ACC112 (cell line): ENCODE results near the gene NSD2.
A peak's percentile ranks its signal among the peaks of the same experiment; 100 is the strongest.

Experiments used
- H2AFZ ChIP-seq: fragments of 200-600 bp; sonication (generic); one replicate; pipeline ENCODE4 v1.6.0; 2017; ENCODE audit warnings: antibody characterized with exemption, low read length; ENCODE audit not compliant: unreplicated experiment
- H3K27ac ChIP-seq: fragments of 200-600 bp; sonication (generic); 2 replicates; pipeline ENCODE4 v1.5.1; 2014; ENCODE audit warnings: low read depth, mild to moderate bottlenecking, antibody characterized with exemption, low read length, moderate library complexity
- H3K27me3 ChIP-seq: fragments of 200-600 bp; sonication (generic); 2 replicates; pipeline ENCODE4 v1.6.1; 2014; ENCODE audit warnings: mild to moderate bottlenecking, antibody characterized with exemption, low read length, moderate library complexity, mixed read lengths; ENCODE audit not compliant: insufficient read depth
- H3K36me3 ChIP-seq: fragments of 200-600 bp; sonication (generic); 2 replicates; pipeline ENCODE4 v1.6.1; 2016; ENCODE audit warnings: mild to moderate bottlenecking, antibody characterized with exemption, low read length, moderate library complexity, mixed read lengths; ENCODE audit not compliant: insufficient read depth
- H3K4me1 ChIP-seq: fragments of 200-600 bp; sonication (generic); one replicate; pipeline ENCODE4 v1.6.1; 2016; ENCODE audit warnings: low read length, mixed read lengths; ENCODE audit not compliant: insufficient read depth, unreplicated experiment, control insufficient read depth
- H3K4me3 ChIP-seq: fragments of 200-600 bp; sonication (generic); 2 replicates; pipeline ENCODE4 v1.5.1; 2014; ENCODE audit warnings: mild to moderate bottlenecking, low read depth, low read length
- H3K79me2 ChIP-seq: fragments of 200-600 bp; sonication (generic); one replicate; pipeline ENCODE4 v1.6.0; 2016; ENCODE audit warnings: low read length; ENCODE audit not compliant: control insufficient read depth, unreplicated experiment, insufficient read depth

NSD2 gene

DNA sequence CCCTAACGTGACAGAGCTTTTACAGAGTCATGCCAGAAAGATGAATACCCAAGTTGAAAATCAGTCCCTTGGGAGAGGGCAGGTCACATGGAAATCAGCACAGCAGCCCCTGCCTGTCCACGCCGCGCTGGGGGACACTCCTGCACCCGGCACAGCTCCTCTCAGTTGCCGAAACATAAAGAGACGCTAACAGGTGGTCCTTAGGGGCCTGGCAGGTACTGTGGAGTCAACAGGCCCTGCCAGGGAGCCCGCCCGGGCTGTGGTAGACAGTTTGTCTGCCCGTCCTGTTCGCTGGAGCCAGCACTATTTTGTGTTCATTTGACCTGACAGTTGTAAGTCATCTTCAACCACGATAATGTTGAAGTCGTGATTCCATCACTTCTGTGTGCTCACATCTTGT lies 107.0 kb downstream of the NSD2 start:
- no peak overlapping the region for H2AFZ ChIP-seq
- H3K4me3 ChIP-seq, result no peak overlapping the region
- no peaks in the 10 kb centered on the region for H3K27me3 ChIP-seq
- H3K4me1 ChIP-seq, result peaks cover 8% of the 10 kb centered on the region
- no peaks in the 10 kb centered on the region for H3K79me2 ChIP-seq
- H3K27ac ChIP-seq, result no peak overlapping the region
- H3K36me3 ChIP-seq, result peaks cover 25% of the 10 kb centered on the region

- Histone ChIP-seq H3K27me3 (no peaks in the 10 kb centered on the region), H3K4me1 (peaks cover 8% of the 10 kb centered on the region), H3K79me2 (no peaks in the 10 kb centered on the region), H2AFZ (no peak overlapping the region), H3K36me3 (peaks cover 28% of the 10 kb centered on the region), H3K4me3 (no peak overlapping the region), H3K27ac (no peak overlapping the region)
Observed at GRCh38 chr4:1978741-1979476, 107.7 kb downstream of the NSD2 start.

DNA sequence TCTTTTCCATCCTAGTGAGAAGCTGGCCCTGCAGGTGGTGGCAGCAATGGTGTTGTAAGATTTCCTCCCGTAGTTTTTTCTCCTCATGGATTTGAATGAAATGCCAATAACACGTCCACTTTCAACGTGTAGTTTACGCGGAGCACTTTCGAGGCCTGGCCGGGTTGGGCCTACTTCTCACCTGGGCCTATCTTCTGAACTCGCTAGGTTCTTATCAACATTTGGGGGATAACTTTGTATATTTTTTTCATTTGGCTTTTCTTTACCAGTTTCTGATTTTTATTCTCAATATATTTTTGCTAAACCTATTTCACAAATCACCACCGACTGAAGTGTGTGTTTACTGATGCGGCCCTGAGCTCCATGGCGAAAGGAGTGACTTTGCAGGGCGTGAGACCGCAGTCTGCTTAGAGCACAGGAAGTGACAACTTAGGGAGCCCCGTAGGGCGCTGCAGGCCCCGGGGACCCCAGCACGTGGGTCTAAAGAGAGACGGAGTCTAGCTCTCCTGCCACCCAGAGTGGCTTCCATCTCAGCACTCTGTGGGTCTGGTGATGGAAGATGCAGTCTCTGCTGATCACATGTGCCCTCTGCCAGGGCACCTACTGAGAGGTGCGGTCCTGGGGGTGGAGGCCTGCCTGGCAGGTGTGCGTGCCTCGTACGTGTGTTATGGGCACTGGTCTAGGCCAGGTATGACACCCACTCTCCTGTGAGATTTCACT lies 108.4 kb downstream of the NSD2 start:
- Histone ChIP-seq H3K27me3 (no peaks in the 10 kb centered on the region), H3K4me3 (no peak overlapping the region), H3K27ac (no peak overlapping the region), H2AFZ (no peak overlapping the region), H3K4me1 (peaks cover 8% of the 10 kb centered on the region), H3K36me3 (peaks cover 28% of the 10 kb centered on the region), H3K79me2 (no peaks in the 10 kb centered on the region)

- Histone ChIP-seq H3K4me3 (no peak overlapping the region), H3K36me3 (peaks cover 28% of the 10 kb centered on the region), H3K4me1 (peaks cover 8% of the 10 kb centered on the region), H2AFZ (no peak overlapping the region), H3K27me3 (no peaks in the 10 kb centered on the region), H3K27ac (no peak overlapping the region), H3K79me2 (no peaks in the 10 kb centered on the region)
Observed at GRCh38 chr4:1980561-1981041, 109.4 kb downstream of the NSD2 start.

DNA sequence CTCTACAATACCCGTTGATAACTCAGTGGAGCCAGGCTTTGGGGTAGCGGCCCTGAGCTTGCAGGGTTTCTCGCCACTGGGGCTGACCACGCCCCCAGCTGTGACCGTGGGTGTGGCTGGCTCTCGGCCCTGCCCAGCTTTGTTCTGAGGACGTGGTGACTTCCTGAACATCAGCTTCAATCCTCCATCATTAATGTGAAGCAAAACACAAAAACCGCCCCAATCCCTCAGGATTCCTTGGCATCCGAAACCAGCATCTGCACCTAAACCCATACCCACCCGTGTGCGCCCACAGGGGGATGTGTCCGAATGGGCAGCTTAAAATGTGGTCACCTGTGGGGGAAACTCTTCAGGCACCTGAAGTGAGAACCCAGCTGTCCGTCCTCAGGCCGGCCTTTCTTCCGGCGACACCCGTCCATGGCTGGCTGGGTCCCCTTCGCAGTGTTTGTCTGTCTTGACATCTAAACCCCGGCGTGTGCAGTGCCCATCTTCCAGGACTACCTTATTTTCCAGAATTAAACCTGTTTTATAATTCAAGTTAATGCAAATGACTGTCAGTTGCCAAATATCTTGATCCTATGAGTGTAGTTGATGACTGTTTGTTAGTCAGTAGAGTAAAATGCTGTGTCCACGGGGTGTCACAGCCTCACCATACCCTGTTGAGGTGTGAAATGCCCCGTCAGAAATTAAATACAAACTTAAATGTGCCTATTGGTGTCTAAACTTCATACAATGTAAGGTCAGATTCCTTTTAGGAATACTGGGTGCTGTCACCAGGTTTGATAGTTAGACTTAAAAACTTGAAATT lies 110.3 kb downstream of the NSD2 start:
- Histone ChIP-seq H3K27ac (peak overlapping the region; percentile 35; the same call in 1 of the 2 replicates), H3K36me3 (peaks cover 24% of the 10 kb centered on the region), H2AFZ (no peak overlapping the region)

GRCh38 chr4:1982124-1983052 lies 111.2 kb downstream of the NSD2 start:
- H3K27me3 ChIP-seq, result no peaks in the 10 kb centered on the region
- no peak overlapping the region for H3K4me3 ChIP-seq
- H2AFZ ChIP-seq, result no peak overlapping the region
- H3K79me2 ChIP-seq, result no peaks in the 10 kb centered on the region
- peak overlapping the region; percentile 35; the same call in 1 of the 2 replicates for H3K27ac ChIP-seq
- peaks cover 8% of the 10 kb centered on the region for H3K4me1 ChIP-seq
- peaks cover 20% of the 10 kb centered on the region for H3K36me3 ChIP-seq

More for the DNA sequence above, 110.3 kb downstream of the NSD2 start:
- no peak overlapping the region for H3K4me3 ChIP-seq
- peaks cover 8% of the 10 kb centered on the region for H3K4me1 ChIP-seq
- H3K27me3 ChIP-seq, result no peaks in the 10 kb centered on the region
- no peaks in the 10 kb centered on the region for H3K79me2 ChIP-seq

- no peaks in the 10 kb centered on the region for H3K79me2 ChIP-seq
- H3K4me1 ChIP-seq, result peaks cover 8% of the 10 kb centered on the region
- H3K27me3 ChIP-seq, result no peaks in the 10 kb centered on the region
- H3K36me3 ChIP-seq, result peaks cover 20% of the 10 kb centered on the region
- H3K27ac ChIP-seq, result no peak overlapping the region
- H3K4me3 ChIP-seq, result no peak overlapping the region
- H2AFZ ChIP-seq, result no peak overlapping the region
Observed at GRCh38 chr4:1983053-1983845, 112.1 kb downstream of the NSD2 start.

DNA sequence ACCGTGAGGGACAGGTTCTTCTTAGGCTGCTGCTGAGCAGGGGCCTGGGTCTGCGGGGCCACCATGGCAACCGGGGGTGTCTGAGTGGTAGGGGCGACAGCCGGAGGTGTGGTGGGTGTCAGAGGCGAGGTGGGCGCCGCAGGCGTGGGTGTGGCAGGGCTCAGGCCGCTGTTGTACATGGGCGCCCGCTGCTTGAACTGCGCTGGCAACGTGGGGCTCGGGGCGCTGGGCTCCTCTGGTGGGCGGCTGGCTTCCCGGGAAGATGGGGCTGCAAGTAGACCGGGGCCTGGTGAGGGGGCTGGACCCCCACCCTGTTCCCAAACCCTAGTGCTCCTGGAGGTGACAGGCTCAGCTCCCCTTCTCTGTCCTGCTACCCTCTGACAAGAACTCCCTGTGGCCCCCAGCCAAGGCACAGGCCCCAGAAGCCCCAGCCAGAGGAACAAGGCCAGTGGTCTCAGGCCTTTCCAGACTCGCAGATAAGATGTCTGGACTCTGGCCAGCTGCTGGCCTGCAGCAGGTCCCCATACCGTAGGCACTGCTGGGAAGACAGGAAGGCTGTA lies 112.7 kb downstream of the NSD2 start:
- H3K79me2 ChIP-seq, result no peaks in the 10 kb centered on the region
- peaks cover 8% of the 10 kb centered on the region for H3K4me1 ChIP-seq
- H3K27ac ChIP-seq, result no peak overlapping the region
- no peak overlapping the region for H2AFZ ChIP-seq
- no peak overlapping the region for H3K4me3 ChIP-seq
- H3K27me3 ChIP-seq, result no peaks in the 10 kb centered on the region
- H3K36me3 ChIP-seq, result peaks cover 15% of the 10 kb centered on the region

DNA sequence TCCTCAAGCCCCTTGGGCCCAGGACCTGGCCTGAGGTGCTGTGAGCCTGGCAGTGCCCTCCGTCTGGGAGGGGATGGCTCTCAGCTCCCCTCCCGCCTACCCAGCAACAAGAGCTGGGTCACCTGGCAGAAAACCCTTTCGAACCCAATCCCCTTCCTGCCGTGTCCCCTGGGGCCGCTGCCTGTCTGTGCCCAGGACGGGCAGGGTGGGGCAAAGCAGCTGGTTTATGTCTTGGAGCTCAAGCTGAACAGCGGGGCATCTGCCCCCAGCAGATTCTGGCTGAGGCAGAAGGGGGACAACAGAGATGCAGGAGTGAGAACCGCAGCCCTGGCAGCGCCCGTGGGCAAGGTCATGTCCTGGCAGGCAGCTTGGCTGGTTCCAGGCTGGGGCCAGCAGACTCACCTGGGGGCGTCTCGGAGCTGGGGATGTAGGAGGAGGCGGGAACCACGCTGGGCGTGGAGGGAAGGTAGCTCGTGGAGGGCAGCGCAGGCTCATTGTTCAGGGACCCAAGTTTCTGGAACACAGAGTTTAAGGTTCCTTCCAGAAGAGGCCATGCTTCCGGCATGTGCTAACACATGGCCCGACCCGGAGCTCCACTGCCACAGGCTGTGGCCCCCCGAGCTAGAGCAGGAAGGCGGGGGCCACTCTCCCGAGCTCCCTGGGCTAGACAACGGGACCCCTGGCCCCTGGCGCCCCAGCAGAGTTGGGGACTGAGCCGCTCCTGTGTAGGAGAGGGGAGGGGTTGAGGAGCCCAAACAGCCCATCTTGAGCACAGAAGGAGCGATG lies 113.4 kb downstream of the NSD2 start:
- H3K36me3 ChIP-seq, result peaks cover 15% of the 10 kb centered on the region

More for the DNA sequence above, 113.4 kb downstream of the NSD2 start:
- Histone ChIP-seq H3K27ac (no peak overlapping the region), H2AFZ (no peak overlapping the region), H3K4me3 (no peak overlapping the region), H3K27me3 (no peaks in the 10 kb centered on the region), H3K4me1 (peaks cover 8% of the 10 kb centered on the region), H3K79me2 (no peaks in the 10 kb centered on the region)
